H1 (cell line): Measurements from ENCODE around the gene COQ2. TPM values are rescaled to one million over a fixed set of nuclear protein-coding genes. Genes with fewer than 3 reads are reported as not detected.

Source experiments
- CTCF ChIA-PET: fragments of 300-600 bp; sonication (Branson Sonifier 250); formaldehyde crosslinking; loops from one replicate; lab custom pipeline; 2021; ENCODE audit not compliant: partially characterized antibody; lab: Charles Lee
- POLR2A ChIA-PET: fragments of 300-600 bp; sonication (Branson Sonifier 250); formaldehyde crosslinking; loops from one replicate; lab custom pipeline; 2021; ENCODE audit warnings: inconsistent platforms; ENCODE audit not compliant: partially characterized antibody; lab: Charles Lee
- DNase-seq, 2 experiments: peaks; one replicate each; pipeline versions ENCODE4 v3.0.0 to v3.0.0-alpha.2; 2010 to 2022; ENCODE audit warnings: low spot score in 2 of 2, low read depth in 1 of 2, mixed read lengths in 1 of 2
- FAIRE-seq: peaks from 2 replicates; lab custom pipeline; 2011; peaks lifted over from hg19 to GRCh38; lab: Jason Lieb, UNC
- H2AFZ ChIP-seq: 2 replicates; pipeline ENCODE4 v1.8.1; 2012; ENCODE audit warnings: low read length, inconsistent platforms
- H2AK5ac ChIP-seq: 2 replicates; pipeline ENCODE4 v1.6.1; 2013; ENCODE audit warnings: low read depth, low read length
- H2BK120ac ChIP-seq: replicated peaks from 2 replicates; pipeline ENCODE3; 2013; ENCODE audit warnings: low read depth, low read length, inconsistent platforms
- H2BK12ac ChIP-seq: 2 replicates; pipeline ENCODE4 v1.6.1; 2013; ENCODE audit warnings: low read depth, low read length
- H2BK15ac ChIP-seq: 2 replicates; pipeline ENCODE4 v1.6.1; 2013; ENCODE audit warnings: low read length
- H2BK20ac ChIP-seq: 2 replicates; pipeline ENCODE4 v1.6.1; 2013; ENCODE audit warnings: low read length
- H2BK5ac ChIP-seq: 2 replicates; pipeline ENCODE4 v1.6.1; 2013; ENCODE audit warnings: low read depth, low read length
- H3K14ac ChIP-seq: 2 replicates; pipeline ENCODE4 v1.6.1; 2013; ENCODE audit warnings: inconsistent platforms; ENCODE audit not compliant: insufficient read length
- H3K18ac ChIP-seq: 2 replicates; pipeline ENCODE4 v1.6.1; 2013; ENCODE audit warnings: low read length; ENCODE audit errors: extremely low read depth
- H3K23ac ChIP-seq: 2 replicates; pipeline ENCODE4 v1.6.1; 2013; ENCODE audit warnings: inconsistent platforms; ENCODE audit not compliant: insufficient read length
- H3K23me2 ChIP-seq: 2 replicates; pipeline ENCODE4 v1.6.1; 2013; ENCODE audit warnings: low read depth, low read length
- H3K27ac ChIP-seq: 2 replicates; pipeline ENCODE4 v1.6.1; 2011; ENCODE audit warnings: low read depth, low read length, inconsistent platforms
- H3K27me3 ChIP-seq, 4 experiments: replicated peaks in 1 of 4; 1 replicate in 1 of 4; 2 replicates in 3 of 4; pipeline versions ENCODE4 v1.6.1 to v1.8.1; 2011 to 2013; ENCODE audit warnings: low read length in 3 of 4, mild to moderate bottlenecking in 3 of 4, inconsistent platforms in 2 of 4, mixed read lengths in 2 of 4, moderate library complexity in 1 of 4; ENCODE audit not compliant: control insufficient read depth in 3 of 4, insufficient read depth in 3 of 4; ENCODE audit errors: extremely low read depth in 1 of 4
- H3K36me3 ChIP-seq, 4 experiments: 2 replicates each; pipeline versions ENCODE4 v1.6.1 to v1.8.1; 2011 to 2013; ENCODE audit warnings: mild to moderate bottlenecking in 4 of 4, low read length in 3 of 4, moderate library complexity in 2 of 4, control low read depth in 1 of 4, inconsistent platforms in 1 of 4; ENCODE audit not compliant: insufficient read depth in 4 of 4, control insufficient read depth in 2 of 4
- H3K4ac ChIP-seq: replicated peaks from 2 replicates; pipeline ENCODE3; 2013; ENCODE audit warnings: low read length, low read depth, mixed read lengths, inconsistent platforms; ENCODE audit not compliant: insufficient read length
- H3K4me1 ChIP-seq, 4 experiments: replicated peaks in 1 of 4; 1 replicate in 1 of 4; 2 replicates in 3 of 4; pipeline versions ENCODE4 v1.6.1 to v1.8.1; 2011 to 2013; ENCODE audit warnings: low read length in 3 of 4, inconsistent platforms in 2 of 4, mixed read lengths in 1 of 4; ENCODE audit not compliant: insufficient read depth in 4 of 4, control insufficient read depth in 3 of 4
- H3K4me2 ChIP-seq, 2 experiments: 2 replicates each; pipeline versions ENCODE4 v1.6.1 to v1.8.1; 2011 to 2013; ENCODE audit warnings: low read depth in 2 of 2, low read length in 2 of 2, control low read depth in 1 of 2, inconsistent platforms in 1 of 2, mild to moderate bottlenecking in 1 of 2; ENCODE audit not compliant: insufficient read depth in 1 of 2
- H3K4me3 ChIP-seq, 4 experiments: fragments of 200-600, 300-600 bp in 1 of 4; sonication (generic), shearing (Covaris generic), sonication (Bioruptor Twin) in 1 of 4; 2 replicates each; pipeline versions ENCODE4 v1.5.1 to v1.8.1; 2011 to 2016; ENCODE audit warnings: low read length in 4 of 4, low read depth in 3 of 4, control low read depth in 2 of 4, inconsistent platforms in 2 of 4, mild to moderate bottlenecking in 2 of 4, mixed read lengths in 1 of 4, moderate library complexity in 1 of 4; ENCODE audit not compliant: insufficient read depth in 2 of 4; ENCODE audit errors: extremely low read depth in 1 of 4
- H3K56ac ChIP-seq: replicated peaks from 2 replicates; pipeline ENCODE3; 2013; ENCODE audit warnings: low read depth, mild to moderate bottlenecking, mixed read lengths, low read length, inconsistent platforms; ENCODE audit not compliant: insufficient read length
- H3K79me1 ChIP-seq: 2 replicates; pipeline ENCODE4 v1.6.1; 2013; ENCODE audit warnings: low read depth, low read length, control low read depth
- H3K79me2 ChIP-seq, 2 experiments: 2 replicates each; pipeline versions ENCODE4 v1.6.1 to v1.8.1; 2012 to 2013; ENCODE audit warnings: low read length in 2 of 2, mild to moderate bottlenecking in 2 of 2, inconsistent platforms in 1 of 2; ENCODE audit not compliant: insufficient read depth in 2 of 2, control insufficient read depth in 1 of 2
- H3K9ac ChIP-seq, 4 experiments: replicated peaks in 1 of 4; 1 replicate in 1 of 4; 2 replicates in 3 of 4; pipeline versions ENCODE4 v1.6.1 to v1.8.1; 2011 to 2013; ENCODE audit warnings: low read depth in 3 of 4, low read length in 3 of 4, control low read depth in 2 of 4, mild to moderate bottlenecking in 2 of 4, moderate library complexity in 2 of 4, inconsistent platforms in 1 of 4; ENCODE audit errors: extremely low read depth in 1 of 4
- H3K9me3 ChIP-seq, 2 experiments: 2 replicates each; pipeline versions ENCODE4 v1.6.1 to v1.8.1; 2012 to 2013; ENCODE audit warnings: mild to moderate bottlenecking in 2 of 2, moderate library complexity in 2 of 2, control low read depth in 1 of 2, inconsistent platforms in 1 of 2, low read depth in 1 of 2, low read length in 1 of 2, mixed read lengths in 1 of 2; ENCODE audit not compliant: insufficient read depth in 2 of 2
- H4K20me1 ChIP-seq, 2 experiments: replicated peaks in 1 of 2; 2 replicates each; pipeline versions ENCODE3 to v1.8.1; 2011 to 2013; ENCODE audit warnings: inconsistent platforms in 2 of 2, low read length in 2 of 2, mild to moderate bottlenecking in 1 of 2; ENCODE audit not compliant: insufficient read depth in 2 of 2, control insufficient read depth in 1 of 2
- H4K5ac ChIP-seq: 2 replicates; pipeline ENCODE4 v1.6.1; 2013; ENCODE audit warnings: low read length, low read depth, mixed read lengths, inconsistent platforms; ENCODE audit not compliant: insufficient read length
- H4K8ac ChIP-seq: 2 replicates; pipeline ENCODE4 v1.8.0; 2013; ENCODE audit warnings: mild to moderate bottlenecking, moderate library complexity, low read length, inconsistent platforms; ENCODE audit not compliant: insufficient read depth; ENCODE audit errors: extremely low read depth
- H4K91ac ChIP-seq: replicated peaks from 2 replicates; pipeline ENCODE3; 2013; ENCODE audit warnings: low read length, mixed read lengths, inconsistent platforms; ENCODE audit not compliant: insufficient read length
- EGR1 ChIP-seq: IDR thresholded peaks from 2 replicates; pipeline ENCODE4 v1.6.1; 2011; ENCODE audit warnings: low read depth, low read length, borderline replicate concordance
- WGBS, 2 experiments: shearing (Covaris generic) in 1 of 2; methylation state at CpG; one replicate each; pipeline versions ENCODE4 v1.1.6 to v1.1.7; 2013 to 2015; ENCODE audit warnings: low lambda C conversion rate in 2 of 2, mixed read lengths in 2 of 2, inconsistent platforms in 1 of 2, low coverage in 1 of 2, missing lambda C conversion rate in 1 of 2; ENCODE audit not compliant: insufficient replicate concordance in 2 of 2, insufficient coverage in 1 of 2, insufficient read length in 1 of 2; ENCODE audit errors: extremely low coverage in 1 of 2, missing lambda C conversion rate in 1 of 2; 5-methylcytosine and 5-hydroxymethylcytosine counted together
- polyA plus RNA-seq, 7 experiments: library from polyadenylated mRNA; depleted of rRNA in 3 of 7; stranded (reverse) in 5 of 7; unstranded in 2 of 7; fragments of >200 nt in 5 of 7; fragments of 200-250 nt in 2 of 7; gene quantifications; 1 replicate in 5 of 7; 2 replicates in 1 of 7; 4 replicates in 1 of 7; pipeline versions ENCODE4 v1.2.1 to v1.2.3, GENCODE V29; 2011 to 2013; ENCODE audit warnings: missing spikeins in 2 of 7, mixed read lengths in 2 of 7
- total RNA-seq: library from RNA; stranded (reverse); fragmentation: NEBNext Ultra II Directional; extraction: Animal tissue kit (Norgen Biotek cat#: 25700); gene quantifications from 2 replicates; pipeline ENCODE4 v1.2.1, GENCODE V29; 2021
- TF ChIP-seq, protein P1 (sequence below): IDR thresholded peaks from 2 replicates; pipeline ENCODE4 v1.6.1; 2012; ENCODE audit warnings: inconsistent platforms

The COQ2 gene
- total and polyA plus RNA-seq, 2 of the 8 experiments (the other 6 are each of a cell fraction or from before 2014, with no cell fraction given), result 21.5 to 22.9 TPM

DNA sequence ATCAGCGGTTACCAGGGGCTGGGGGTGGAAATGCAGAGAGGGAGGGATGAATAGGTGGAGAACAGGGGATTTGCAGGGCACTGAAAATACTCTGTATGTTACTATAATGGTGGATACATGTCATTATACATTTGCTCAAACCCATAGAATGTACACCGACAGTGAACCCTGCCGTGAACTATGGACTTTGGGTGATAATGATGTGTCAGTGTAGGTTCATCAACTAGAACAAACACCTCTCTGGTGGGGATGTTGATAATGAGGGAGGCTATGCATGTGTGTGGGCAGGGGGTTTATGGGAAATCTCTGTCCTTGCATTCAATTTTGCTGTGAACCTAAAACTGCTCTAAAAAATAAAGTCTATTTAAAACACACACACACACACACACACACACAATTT is 38.5 kb upstream of the COQ2 start:
- H3K23ac ChIP-seq, result no peak overlapping the region
- H4K8ac ChIP-seq, result no peak overlapping the region
- H3K79me1 ChIP-seq, result no peaks in the 10 kb centered on the region
- H3K9me3 ChIP-seq, result no peaks in the 10 kb centered on the region
- ChIA-PET POLR2A (no interaction called here), CTCF (interaction anchor here (0.7 to 1.2 kb wide), 2 partner anchors 15 to 947 kb away, joined by 3 to 4 read pairs; no protein-coding TSS in a partner anchor)
- FAIRE-seq (no peak), DNase-seq (no peak)
- no peak overlapping the region for H3K14ac ChIP-seq
- no peak overlapping the region for H2AK5ac ChIP-seq
- no peak overlapping the region for H3K9ac ChIP-seq
- no peak overlapping the region for H3K4me2 ChIP-seq
- H3K18ac ChIP-seq, result no peak overlapping the region
- H3K79me2 ChIP-seq, result no peaks in the 10 kb centered on the region
- no peak overlapping the region for H4K5ac ChIP-seq
- H2BK120ac ChIP-seq, result no peak overlapping the region
- H2BK15ac ChIP-seq, result no peak overlapping the region
- no peaks in the 10 kb centered on the region for H3K36me3 ChIP-seq
- H4K20me1 ChIP-seq, result no peaks in the 10 kb centered on the region
- 97% methylated on average over 3 of the region's 3 CpGs; no CpG with 5 or more reads in 1 of the 2 experiments for WGBS, 2 experiments
- no peak overlapping the region for H2BK12ac ChIP-seq
- no peak overlapping the region for H2BK20ac ChIP-seq
- H2AFZ ChIP-seq, result no peak overlapping the region
- no peak overlapping the region for H3K4me3 ChIP-seq
- no peak overlapping the region for H4K91ac ChIP-seq
- H3K4me1 ChIP-seq, result no peaks in the 10 kb centered on the region
- H2BK5ac ChIP-seq, result no peak overlapping the region
- H3K27ac ChIP-seq, result no peak overlapping the region
- no peak overlapping the region for H3K56ac ChIP-seq
- H3K4ac ChIP-seq, result no peak overlapping the region
- H3K27me3 ChIP-seq, result no peaks in the 10 kb centered on the region
- no peaks in the 10 kb centered on the region; the same call in 1 of the 2 replicates for H3K23me2 ChIP-seq
- no peak for TF ChIP-seq EGR1
- TF ChIP-seq, protein P1, sequence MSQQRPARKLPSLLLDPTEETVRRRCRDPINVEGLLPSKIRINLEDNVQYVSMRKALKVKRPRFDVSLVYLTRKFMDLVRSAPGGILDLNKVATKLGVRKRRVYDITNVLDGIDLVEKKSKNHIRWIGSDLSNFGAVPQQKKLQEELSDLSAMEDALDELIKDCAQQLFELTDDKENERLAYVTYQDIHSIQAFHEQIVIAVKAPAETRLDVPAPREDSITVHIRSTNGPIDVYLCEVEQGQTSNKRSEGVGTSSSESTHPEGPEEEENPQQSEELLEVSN, result no peak
